HG03097 (cell line): ENCODE data around the gene RS1.

Experiments used
- ATAC-seq: cut with Tn5 transposase; IDR thresholded peaks from one replicate; pipeline ENCODE4 v1.9.1; 2021; ENCODE audit not compliant: unreplicated experiment, low FRiP score

The RS1 gene

DNA sequence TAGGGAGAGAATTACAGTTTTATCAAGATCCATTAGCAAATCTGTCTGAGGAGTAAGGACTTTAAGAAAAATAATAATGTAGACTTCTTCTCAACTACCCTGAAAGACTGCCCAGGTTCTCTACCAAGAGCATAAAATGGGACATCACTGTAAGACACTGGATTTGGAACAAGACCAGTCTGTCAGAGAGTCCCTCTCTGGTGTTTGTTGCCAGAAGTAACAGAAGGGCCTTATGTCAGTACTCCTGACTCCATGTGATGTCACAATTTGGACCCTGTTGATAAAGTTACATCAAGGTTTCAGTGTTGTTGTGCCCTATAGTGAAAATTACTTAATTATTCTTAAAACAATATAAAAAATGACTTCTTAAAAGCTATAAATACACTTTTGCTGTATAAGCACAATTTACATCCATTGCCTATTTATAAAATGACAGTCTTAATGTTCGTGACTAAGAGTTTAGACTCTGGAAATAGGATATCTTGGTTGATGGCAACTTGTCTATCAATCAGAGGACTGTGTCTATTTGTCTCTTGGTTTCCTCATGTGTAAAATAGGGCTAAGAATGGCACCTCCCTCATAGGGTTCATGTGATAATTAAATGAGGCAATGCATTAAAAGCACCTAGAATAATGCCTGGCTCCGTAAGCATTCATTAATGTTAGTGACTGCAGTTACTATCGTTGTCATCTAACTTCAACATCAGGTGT, 57.8 kb downstream of the RS1 start:
- ATAC-seq, result no peak

DNA sequence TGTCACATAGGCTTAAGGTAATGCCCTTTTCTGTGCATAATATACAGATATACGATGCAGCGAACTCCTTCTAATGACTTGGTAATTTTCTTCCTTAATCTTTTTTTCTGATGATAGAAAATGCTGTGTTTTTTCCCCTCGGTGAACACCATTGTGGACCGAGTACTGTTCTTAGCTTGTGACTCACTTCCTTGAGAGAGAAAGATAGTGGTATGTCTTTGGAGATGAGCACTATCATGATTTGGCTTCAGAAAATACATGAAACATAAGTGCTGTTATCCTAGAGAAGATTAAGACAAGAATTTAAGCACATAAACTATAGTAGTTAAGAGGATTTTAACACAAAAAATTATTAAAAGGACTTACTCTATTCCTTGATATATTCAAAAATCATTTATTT, 63.9 kb downstream of the RS1 start:
- no peak for ATAC-seq

DNA sequence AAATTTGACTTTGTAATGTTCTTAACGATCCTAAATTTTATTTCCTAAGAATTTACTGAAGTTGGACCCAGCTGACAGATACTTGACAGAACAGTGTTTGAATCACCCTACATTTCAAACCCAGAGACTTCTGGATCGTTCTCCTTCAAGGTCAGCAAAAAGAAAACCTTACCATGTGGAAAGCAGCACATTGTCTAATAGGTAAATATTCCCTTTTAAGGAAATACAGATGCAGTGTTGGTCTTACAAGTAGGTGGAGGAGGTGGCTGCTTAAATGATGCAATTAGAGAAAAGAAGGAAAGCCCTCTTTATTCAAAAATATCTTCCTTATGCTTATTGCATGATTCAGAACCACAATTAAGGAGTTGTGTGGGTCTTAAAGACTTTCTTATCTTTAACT, 73.5 kb downstream of the RS1 start:
- ATAC-seq, result no peak

DNA sequence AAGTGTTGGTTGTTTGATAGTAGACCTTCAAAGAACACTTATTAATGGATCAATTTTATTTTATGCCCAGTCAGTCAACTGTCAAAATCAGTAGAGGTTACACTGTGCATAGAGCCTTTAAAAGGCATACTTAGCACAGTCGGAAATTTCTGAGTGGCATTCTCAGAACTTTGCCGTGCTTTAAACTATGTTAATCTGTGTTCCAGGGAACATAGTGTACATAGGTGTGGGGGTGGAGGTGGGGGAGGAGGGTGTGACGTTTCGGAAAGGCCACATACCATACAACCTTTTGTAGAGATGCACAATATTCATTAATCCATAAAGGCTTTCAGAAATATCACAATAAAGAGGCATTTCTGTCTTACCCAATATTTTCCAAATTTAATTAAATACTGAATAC, 75.8 kb downstream of the RS1 start:
- no peak for ATAC-seq

DNA sequence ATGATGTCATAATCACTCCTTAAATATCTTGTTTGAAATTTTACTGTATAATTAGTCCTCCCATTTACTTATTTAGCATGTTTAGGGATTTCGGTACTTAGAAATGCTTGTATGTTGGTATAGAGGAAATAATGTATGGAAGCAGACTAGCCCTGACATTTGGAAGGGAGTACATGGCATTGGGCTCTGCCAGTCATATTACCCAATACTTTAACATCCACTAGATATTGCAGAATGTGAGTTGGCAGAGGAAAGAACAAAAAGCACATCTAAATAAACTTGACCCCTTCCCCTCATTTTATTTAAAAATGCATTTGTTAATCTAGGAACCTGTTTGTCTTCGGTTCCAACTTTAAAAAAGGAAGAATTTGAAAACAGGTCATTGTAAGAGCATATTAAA, 77.8 kb downstream of the RS1 start:
- no peak for ATAC-seq

DNA sequence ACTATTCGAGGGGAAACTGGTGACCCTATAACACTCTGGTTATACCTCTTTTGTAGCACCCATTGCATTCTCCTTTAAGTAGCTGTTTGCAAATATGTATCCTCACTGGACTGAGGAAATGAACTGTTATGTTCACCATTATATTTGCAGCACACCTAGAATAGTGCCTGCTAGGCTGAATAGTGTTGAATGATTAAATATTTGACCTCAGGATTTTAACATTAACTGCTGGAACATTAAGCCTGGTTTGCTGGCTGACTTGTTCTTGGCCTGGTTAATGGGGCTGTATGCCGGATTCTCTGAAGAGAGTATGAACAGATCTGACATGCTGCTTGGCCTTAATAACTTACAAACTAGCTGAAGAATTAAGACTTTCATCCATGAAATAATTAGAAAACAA, 80.1 kb downstream of the RS1 start:
- ATAC-seq, result no peak
